AG09319 (cell line): Measurements from ENCODE around the gene MBD5.
"Not testable (repeated sequence)": the region's sequence is repeated elsewhere in the genome, so short reads cannot be mapped to it uniquely, and the experiment has no call there.

Source experiments
- DNase-seq: peaks from one replicate; pipeline ENCODE4 v3.0.0-alpha.2; 2010; ENCODE audit warnings: low read depth; ENCODE audit errors: extremely low read depth
- CTCF ChIP-seq: IDR thresholded peaks from 2 replicates; pipeline ENCODE4 v1.5.1; 2011; ENCODE audit warnings: low read depth, mild to moderate bottlenecking, inconsistent platforms, low read length, moderate library complexity

MBD5 gene

GRCh38 chr2:148533004-148533403, 512.1 kb downstream of the MBD5 start:
- TF ChIP-seq CTCF = no peak
- DNase-seq = no peak

GRCh38 chr2:148533685-148534084, 512.8 kb downstream of the MBD5 start:
- no peak for DNase-seq
- TF ChIP-seq CTCF = no peak

GRCh38 chr2:148534416-148535204, 513.7 kb downstream of the MBD5 start:
- TF ChIP-seq CTCF = no peak
- no peak for DNase-seq

- DNase-seq = no peak
- no peak for TF ChIP-seq CTCF
Measured at GRCh38 chr2:148538375-148538774, 517.5 kb downstream of the MBD5 start.

GRCh38 chr2:148540022-148540421, 519.1 kb downstream of the MBD5 start:
- DNase-seq = no peak
- no peak for TF ChIP-seq CTCF

GRCh38 chr2:148541792-148542191, 520.9 kb downstream of the MBD5 start:
- no peak for DNase-seq
- TF ChIP-seq CTCF = no peak

GRCh38 chr2:148542614-148543013, 521.7 kb downstream of the MBD5 start:
- TF ChIP-seq CTCF = no peak
- DNase-seq = no peak

GRCh38 chr2:148543088-148543540, 522.2 kb downstream of the MBD5 start:
- not testable (repeated sequence) for DNase-seq
